GM18951 (cell line): ENCODE measurements around the gene PRDM16.

Experiments
- POLR2A ChIP-seq: IDR thresholded peaks from 4 replicates; pipeline ENCODE4 v1.6.1; 2011; ENCODE audit warnings: mild to moderate bottlenecking; ENCODE audit not compliant: insufficient read length, insufficient read depth; ENCODE audit errors: extremely low read depth
- in situ Hi-C: fragments of 300-500 bp; cut with MboI; formaldehyde crosslinking; loops from one replicate; pipeline ENCODE4 v1.12.0; 2022; ENCODE audit warnings: low sequenced_read_pairs, mixed read lengths, inconsistent platforms; ENCODE audit not compliant: unreplicated experiment

PRDM16 gene

DNA sequence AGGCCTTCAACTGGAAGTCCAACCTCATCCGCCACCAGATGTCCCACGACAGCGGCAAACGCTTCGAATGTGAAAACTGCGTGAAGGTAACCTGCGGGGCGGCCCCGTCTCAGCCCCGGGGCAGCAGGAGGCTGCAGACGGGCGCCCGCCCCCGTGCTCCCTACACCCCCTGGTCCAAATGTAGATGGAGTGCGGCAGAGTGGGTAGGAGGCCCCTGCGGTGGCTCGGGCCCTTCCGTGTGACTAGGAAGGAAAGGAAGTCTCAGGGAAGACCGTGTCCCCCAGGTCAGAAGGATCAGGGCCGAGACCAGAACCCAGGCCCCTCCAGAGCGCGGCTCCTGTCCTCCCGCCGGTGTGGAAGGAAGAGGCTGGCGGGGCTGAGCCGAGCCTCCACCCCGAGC is 335.8 kb downstream of the PRDM16 start:
- no peak for TF ChIP-seq POLR2A
- in situ Hi-C loops = no loop called here

DNA sequence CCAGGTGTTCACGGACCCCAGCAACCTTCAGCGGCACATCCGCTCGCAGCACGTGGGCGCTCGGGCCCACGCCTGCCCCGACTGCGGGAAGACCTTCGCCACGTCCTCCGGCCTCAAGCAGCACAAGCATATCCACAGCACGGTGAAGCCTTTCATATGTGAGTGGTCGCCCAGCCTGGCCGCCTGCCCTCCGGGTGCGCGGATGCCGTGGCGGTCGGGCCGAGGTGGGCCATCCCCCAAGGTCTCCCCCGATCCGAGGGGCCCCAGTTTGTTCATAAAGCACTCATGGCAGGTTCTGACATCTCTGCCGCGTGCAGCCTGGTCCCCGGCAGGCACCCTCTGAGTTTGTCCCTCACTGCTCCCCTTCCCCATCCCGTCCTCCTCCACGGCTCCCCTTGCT is 336.5 kb downstream of the PRDM16 start:
- TF ChIP-seq POLR2A = no peak
- in situ Hi-C loops = no loop called here

DNA sequence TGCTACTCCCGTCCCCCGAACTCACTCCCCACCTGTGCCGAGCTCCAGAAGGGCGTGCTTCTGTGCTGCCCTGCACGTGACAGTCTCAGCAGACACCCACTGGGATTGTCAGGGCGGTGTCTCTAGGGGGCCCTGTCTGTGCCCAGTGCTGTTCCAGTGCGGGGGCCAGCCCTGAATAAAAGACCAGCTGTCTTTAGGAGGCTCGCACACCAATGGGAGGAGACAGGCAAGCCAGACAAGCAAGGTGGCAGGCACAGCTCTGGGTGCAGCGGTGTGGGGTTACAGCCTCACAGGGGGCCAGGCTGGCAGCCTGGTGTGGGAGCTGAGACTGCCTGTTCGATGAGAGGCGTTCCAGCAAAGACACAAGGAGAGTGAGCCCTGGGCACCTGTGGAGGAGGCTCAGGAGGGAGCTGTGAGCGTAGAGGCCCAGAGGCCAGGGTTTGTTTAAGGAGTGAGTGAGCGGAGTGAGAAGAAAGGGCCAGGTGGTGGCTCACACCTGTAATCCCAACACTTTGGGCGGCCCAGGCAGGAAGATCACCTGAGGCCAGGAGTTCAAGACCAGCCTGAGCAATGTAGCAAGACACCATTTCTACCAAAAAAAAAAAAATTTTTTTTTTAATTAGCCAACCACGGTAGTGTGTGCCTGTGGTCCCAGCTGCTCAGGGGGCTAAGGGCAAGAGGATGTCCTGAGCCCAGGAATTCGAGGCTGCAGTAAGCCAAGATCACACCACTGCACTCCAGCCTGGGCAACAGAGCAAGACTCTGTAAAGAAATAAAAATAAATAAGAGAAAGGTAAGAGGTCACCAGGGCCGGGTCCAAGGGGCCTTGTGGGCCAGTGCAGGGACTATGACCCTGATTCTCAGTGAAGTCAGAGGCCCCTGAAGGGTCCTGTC is 337.2 kb downstream of the PRDM16 start:
- no peak for TF ChIP-seq POLR2A
- in situ Hi-C loops = no loop called here

DNA sequence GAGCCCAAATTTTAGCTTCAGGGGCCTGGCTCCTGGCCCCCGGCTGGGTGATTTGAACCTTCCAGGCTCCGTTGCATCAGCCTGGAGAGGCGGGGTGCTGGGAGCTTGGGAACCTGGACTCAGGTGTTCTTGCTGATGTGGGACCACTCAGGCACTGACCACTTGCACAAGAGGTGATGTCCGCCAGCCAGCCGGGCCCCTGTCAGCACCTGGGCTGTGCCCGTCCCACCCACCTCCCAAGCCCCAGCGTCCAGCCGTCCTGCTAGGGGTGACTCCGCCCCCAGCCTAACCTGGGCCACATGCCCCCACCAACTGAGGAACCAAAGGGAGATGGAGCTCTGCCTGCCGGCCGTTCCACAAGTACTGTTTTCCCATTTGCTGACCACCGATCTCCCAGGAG is 338.0 kb downstream of the PRDM16 start:
- TF ChIP-seq POLR2A = no peak
- in situ Hi-C loops = no loop called here

DNA sequence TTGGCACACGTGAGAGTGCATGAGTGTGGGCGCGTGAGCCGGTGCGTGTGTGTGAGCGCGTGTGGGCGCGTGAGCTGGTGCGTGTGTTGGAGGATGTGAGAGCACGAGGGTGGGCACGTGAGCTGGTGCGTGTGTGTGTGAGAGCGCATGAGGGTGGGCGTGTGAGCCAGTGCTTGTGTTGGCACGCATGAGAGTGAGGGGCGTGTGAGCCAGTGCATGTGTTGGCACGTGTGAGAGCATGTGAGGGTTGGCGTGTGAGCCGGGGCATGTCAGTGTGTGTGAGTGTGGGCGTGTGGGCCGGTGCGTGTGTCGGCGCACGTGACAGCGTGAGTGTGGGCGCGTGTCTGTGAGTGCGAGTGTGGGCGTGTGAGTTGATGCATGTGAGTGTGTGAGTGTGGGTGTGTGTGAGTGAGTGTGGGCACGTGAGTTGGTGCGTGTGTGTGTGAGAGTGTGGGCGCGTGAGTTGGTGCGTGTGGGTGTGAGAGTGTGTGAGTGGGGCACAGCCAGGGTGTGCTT is 339.8 kb downstream of the PRDM16 start:
- no peak for TF ChIP-seq POLR2A
- in situ Hi-C loops = no loop called here

DNA sequence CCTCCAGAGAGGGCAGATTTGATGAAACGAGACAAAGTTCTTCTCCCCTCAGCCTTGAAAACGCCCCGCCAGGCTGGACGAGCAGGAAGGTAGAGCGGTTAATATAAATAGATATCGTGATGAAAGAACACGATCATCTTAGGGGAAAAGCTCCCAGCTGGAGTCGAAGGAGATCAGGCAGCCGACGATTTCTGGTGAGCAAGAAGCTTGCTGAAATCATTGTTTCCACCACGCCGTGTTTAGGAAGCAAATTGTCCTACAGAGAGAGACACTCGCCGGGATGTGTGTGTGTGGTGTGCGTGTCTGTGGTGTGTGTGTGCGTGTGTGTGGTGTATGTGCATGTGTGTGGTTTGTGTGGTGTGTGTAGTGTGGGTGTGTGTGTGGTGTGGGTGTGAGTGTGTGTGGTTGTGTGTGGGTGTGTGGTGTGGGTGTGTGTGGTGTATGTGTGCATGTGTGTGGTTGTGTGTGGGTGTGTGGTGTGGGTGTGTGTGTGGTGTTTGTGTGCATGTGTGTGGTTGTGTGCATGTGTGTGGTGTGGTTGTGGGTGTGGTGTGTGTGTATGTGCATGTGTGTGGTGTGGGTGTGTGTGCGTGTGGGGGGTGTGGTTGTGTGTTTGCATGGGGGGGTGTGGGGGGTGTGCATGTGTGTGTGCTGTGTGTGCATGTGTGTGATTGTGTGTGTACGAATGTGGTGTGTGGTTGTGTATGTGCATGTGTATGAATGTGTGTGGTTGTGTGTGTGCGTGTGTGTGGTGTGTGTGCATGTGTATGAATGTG is 340.6 kb downstream of the PRDM16 start:
- in situ Hi-C loops = no loop called here
- no peak for TF ChIP-seq POLR2A

DNA sequence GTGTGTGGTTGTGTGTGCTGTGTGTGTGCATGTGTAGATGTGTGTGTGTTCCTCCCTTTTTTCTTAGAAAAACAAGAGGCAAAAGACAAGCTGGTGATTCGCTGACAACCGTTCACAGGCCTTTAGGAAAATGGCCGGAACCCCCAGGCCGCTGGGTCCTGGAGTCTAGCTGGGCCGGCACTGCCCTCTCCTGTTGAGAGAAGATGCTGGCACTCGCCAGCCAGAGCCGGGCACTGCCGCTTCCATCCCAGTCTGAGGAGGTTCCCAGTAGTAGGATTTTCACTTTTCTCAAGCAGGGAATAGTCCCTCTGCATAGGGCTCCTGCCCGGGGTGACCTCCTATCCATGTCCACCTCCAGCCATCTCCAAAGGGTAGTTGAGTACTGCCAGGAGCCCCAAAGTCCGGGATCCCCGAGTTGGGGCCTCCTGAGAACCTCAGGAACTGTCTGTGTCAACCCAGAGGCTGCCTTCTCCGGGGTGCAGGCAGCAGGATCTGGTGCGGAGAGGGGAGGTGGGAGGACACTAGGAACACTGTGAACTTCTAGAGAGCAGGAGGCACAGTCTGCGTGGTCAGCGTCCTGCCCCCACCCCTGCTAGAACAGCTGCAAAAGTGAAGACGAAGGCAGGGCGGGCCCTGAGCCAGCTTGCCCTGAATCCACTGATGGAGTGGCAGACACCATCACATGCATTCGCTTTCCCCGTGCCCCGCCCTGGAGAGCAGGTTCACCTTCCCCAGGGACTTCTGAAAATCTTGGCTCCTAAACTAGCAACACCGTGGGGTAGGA is 341.3 kb downstream of the PRDM16 start:
- TF ChIP-seq POLR2A = no peak
- in situ Hi-C loops = no loop called here

DNA sequence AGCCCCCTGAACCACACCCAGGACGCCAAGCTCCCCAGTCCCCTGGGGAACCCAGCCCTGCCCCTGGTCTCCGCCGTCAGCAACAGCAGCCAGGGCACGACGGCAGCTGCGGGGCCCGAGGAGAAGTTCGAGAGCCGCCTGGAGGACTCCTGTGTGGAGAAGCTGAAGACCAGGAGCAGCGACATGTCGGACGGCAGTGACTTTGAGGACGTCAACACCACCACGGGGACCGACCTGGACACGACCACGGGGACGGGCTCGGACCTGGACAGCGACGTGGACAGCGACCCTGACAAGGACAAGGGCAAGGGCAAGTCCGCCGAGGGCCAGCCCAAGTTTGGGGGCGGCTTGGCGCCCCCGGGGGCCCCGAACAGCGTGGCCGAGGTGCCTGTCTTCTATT is 342.8 kb downstream of the PRDM16 start:
- no peak for TF ChIP-seq POLR2A
- in situ Hi-C loops = no loop called here

DNA sequence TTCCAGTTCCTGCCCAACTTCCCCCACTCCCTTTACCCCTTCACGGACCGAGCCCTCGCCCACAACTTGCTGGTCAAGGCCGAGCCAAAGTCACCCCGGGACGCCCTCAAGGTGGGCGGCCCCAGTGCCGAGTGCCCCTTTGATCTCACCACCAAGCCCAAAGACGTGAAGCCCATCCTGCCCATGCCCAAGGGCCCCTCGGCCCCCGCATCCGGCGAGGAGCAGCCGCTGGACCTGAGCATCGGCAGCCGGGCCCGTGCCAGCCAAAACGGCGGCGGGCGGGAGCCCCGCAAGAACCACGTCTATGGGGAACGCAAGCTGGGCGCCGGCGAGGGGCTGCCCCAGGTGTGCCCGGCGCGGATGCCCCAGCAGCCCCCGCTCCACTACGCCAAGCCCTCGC is 343.4 kb downstream of the PRDM16 start:
- TF ChIP-seq POLR2A = no peak
- in situ Hi-C loops = no loop called here

DNA sequence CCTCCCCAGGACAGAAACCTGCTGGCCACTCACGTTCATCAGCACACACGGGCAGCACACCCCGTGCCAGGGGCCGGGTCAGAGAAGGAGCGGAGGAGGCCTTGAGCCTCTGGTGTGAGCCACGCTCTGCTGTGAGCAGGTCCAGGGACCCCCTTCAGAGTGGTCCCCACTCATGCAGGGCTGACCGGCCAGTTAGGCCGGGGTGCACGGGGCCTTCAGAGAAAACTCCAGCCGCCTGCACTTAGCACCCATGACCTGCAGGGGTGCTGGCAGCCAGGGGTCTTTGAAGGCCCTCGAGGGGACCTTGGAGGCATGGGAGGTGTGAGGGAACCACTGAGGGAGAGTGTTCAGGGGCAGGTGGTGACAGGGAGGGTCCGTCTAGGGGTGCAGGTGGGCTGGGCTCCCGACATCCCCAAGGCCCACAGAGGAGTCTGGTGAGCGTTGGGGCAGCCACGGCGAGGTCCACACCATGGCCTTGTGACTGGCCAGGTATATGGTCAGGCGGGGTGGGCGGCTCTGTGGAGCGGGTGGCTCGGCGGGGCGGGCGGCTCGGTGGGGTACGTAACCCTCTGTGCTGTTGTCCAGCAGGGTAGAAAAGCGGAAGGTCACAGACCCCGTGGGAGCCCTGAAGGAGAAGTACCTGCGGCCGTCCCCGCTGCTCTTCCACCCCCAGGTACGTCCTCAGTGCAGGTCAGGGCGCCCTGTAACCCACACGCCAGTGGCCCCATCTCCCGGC is 345.1 kb downstream of the PRDM16 start:
- TF ChIP-seq POLR2A = no peak
- in situ Hi-C loops = no loop called here

DNA sequence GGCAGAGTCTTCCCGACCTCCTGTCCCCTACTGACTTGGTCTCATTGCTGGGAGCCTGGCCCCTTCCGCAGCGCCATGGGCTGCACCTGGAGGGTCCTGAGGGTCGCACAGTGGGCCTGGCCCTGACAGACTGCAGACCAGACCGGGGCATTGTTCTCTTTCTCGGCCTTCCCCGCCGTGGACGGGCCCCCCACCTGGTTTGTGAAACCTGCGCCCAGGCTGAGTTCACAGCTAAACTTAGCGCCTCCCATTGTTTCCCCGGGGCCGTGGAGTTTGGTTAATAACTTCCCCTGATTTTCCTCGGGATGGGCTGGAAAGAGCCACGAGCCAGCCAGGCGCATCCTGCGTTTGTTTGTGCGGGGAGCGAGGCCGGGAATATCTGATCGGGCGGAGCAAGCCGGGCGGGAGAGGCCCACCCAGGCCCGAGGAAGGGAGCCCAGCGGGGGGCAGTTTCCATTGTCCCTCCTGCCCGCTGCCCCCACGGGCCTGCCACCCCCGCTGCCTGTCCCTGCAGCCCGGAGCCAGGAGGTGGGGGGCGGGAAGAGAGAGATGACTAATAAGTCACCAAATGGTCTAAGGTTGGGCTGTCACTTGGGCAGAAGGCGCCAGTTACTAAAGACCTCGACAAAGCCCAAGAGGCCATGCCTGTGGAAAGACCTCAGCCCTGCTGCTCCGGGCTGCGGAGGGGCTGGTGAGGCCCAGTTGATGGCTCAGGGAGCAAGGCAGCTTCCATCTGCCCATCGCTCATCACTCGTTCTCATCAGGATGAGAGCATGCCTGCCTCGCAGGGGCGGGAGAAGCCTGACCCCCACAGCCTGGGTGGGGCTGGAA is 346.5 kb downstream of the PRDM16 start:
- no peak for TF ChIP-seq POLR2A
- in situ Hi-C loops = no loop called here
